ENCODE results near the gene LY9.

Gene LY9, protein sequence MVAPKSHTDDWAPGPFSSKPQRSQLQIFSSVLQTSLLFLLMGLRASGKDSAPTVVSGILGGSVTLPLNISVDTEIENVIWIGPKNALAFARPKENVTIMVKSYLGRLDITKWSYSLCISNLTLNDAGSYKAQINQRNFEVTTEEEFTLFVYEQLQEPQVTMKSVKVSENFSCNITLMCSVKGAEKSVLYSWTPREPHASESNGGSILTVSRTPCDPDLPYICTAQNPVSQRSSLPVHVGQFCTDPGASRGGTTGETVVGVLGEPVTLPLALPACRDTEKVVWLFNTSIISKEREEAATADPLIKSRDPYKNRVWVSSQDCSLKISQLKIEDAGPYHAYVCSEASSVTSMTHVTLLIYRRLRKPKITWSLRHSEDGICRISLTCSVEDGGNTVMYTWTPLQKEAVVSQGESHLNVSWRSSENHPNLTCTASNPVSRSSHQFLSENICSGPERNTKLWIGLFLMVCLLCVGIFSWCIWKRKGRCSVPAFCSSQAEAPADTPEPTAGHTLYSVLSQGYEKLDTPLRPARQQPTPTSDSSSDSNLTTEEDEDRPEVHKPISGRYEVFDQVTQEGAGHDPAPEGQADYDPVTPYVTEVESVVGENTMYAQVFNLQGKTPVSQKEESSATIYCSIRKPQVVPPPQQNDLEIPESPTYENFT

DNA sequence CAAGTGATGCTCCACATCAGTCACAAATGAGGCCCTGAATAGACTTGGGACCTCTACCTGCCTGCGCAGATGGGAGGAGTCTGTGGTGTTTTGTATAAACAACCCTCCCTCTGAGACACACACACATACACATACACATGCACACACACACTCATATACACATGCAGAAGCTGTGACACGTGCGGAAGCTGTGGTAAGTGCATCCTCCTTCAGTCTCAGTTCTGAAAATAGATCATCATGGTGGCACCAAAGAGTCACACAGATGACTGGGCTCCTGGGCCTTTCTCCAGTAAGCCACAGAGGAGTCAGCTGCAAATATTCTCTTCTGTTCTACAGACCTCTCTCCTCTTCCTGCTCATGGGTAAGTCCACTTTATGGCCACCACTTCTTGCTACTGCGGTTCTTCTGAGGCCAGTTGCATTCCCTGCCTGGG lies at the start of gene LY9:
Gene LY9, plus strand, starts transcription at position 224 of the 433 bp plus-strand sequence. Its CDS starts 14 bp downstream, at position 238.
- no peak within 1 kb of the TSS for H3K9ac ChIP-seq (ENCODE audit: low read depth, low read length, poor library complexity, severe bottlenecking)
- H3K4me3 ChIP-seq (ENCODE audit: low read length, poor library complexity, severe bottlenecking) = no peak within 1 kb of the TSS
- H3K9me2 ChIP-seq (replicated peaks; ENCODE audit: low read depth, low read length) = no peaks in the 10 kb centered on the region
- TF ChIP-seq, protein P1, sequence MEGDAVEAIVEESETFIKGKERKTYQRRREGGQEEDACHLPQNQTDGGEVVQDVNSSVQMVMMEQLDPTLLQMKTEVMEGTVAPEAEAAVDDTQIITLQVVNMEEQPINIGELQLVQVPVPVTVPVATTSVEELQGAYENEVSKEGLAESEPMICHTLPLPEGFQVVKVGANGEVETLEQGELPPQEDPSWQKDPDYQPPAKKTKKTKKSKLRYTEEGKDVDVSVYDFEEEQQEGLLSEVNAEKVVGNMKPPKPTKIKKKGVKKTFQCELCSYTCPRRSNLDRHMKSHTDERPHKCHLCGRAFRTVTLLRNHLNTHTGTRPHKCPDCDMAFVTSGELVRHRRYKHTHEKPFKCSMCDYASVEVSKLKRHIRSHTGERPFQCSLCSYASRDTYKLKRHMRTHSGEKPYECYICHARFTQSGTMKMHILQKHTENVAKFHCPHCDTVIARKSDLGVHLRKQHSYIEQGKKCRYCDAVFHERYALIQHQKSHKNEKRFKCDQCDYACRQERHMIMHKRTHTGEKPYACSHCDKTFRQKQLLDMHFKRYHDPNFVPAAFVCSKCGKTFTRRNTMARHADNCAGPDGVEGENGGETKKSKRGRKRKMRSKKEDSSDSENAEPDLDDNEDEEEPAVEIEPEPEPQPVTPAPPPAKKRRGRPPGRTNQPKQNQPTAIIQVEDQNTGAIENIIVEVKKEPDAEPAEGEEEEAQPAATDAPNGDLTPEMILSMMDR (conservative IDR thresholded peaks at IDR 0.05; ENCODE audit: low read length) = no peak
- no peak for TF ChIP-seq EZH2phosphoT487 (IDR thresholded peaks at IDR 0.05; ENCODE audit: borderline replicate concordance)
- no peaks in the 10 kb centered on the region for H3K36me3 ChIP-seq (ENCODE audit: insufficient read depth, low read length)
- 0 out of 2 replicates have a peak within 1 kb of the TSS, but pooled peaks have one; percentile 0 for H2AFZ ChIP-seq (ENCODE audit: low read length)
- no peaks in the 10 kb centered on the region for H3F3A ChIP-seq (ENCODE audit: low read depth)
- no peaks in the 10 kb centered on the region for H4K20me1 ChIP-seq (ENCODE audit: insufficient read depth, low read length, poor library complexity, severe bottlenecking)
- H3K79me2 ChIP-seq (ENCODE audit: insufficient read depth, low read length) = no peaks in the 10 kb centered on the region
- H3K4me1 ChIP-seq (ENCODE audit: insufficient read depth, low read length, poor library complexity, severe bottlenecking) = peaks cover 19% of the 10 kb centered on the region
- no peaks in the 10 kb centered on the region for H3K27me3 ChIP-seq (ENCODE audit: insufficient read depth, low read length, poor library complexity, severe bottlenecking)
- no peak within 1 kb of the TSS for H3K4me2 ChIP-seq (ENCODE audit: low read depth, low read length, poor library complexity, severe bottlenecking)
- H3K9me3 ChIP-seq (ENCODE audit: insufficient read depth, low read depth, low read length) = no peaks in the 10 kb centered on the region

DNA sequence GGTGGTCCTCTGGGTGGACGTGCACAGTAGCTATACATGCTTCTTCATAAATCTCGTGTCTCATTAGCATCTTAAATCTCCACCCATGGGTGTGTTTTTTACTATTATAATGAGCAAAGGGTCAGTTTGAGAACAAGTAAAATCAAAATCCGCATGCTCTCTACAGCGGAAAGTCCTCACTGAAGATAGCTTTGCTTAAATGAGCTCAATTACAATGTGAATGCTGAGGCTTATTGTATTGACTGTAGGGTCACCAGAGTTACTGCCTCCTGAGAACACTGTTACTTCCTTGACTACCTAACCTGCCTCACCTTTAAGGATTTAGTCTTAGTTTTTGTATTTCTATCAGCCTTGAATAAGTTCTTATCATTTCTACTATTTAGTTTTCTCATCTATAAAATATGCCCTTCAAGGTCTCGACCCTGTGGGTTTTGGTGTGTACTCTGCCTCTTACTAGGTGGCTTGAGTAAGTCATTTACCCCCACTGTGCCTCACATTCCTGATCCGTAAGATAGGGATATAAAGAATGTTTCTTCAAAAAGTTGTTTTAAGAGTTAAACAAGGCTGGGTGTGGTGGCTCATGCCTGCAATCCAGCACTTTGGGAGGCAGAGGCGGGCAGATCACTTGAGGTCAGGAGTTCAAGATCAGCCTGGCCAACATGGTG lies 49.0 kb upstream of the LY9 start:
- Histone ChIP-seq H3K4me1 (ENCODE audit: insufficient read depth, low read length, poor library complexity, severe bottlenecking) (no peaks in the 10 kb centered on the region), H4K20me1 (ENCODE audit: insufficient read depth, low read length, poor library complexity, severe bottlenecking) (no peaks in the 10 kb centered on the region), H3K36me3 (ENCODE audit: insufficient read depth, low read length) (no peaks in the 10 kb centered on the region), H3K9ac (ENCODE audit: low read depth, low read length, poor library complexity, severe bottlenecking) (no peak overlapping the region), H3K9me3 (ENCODE audit: insufficient read depth, low read depth, low read length) (no peaks in the 10 kb centered on the region), H3K4me3 (ENCODE audit: low read length, poor library complexity, severe bottlenecking) (no peak overlapping the region), H2AFZ (ENCODE audit: low read length) (no peak overlapping the region), H3F3A (ENCODE audit: low read depth) (no peaks in the 10 kb centered on the region), H3K27me3 (ENCODE audit: insufficient read depth, low read length, poor library complexity, severe bottlenecking) (no peaks in the 10 kb centered on the region), H3K4me2 (ENCODE audit: low read depth, low read length, poor library complexity, severe bottlenecking) (no peak overlapping the region), H3K9me2 (replicated peaks; ENCODE audit: low read depth, low read length) (no peaks in the 10 kb centered on the region), H3K79me2 (ENCODE audit: insufficient read depth, low read length) (no peaks in the 10 kb centered on the region)
- TF ChIP-seq EZH2phosphoT487 (IDR thresholded peaks at IDR 0.05; ENCODE audit: borderline replicate concordance) = no peak
- TF ChIP-seq, protein P1 (conservative IDR thresholded peaks at IDR 0.05; ENCODE audit: low read length) = no peak

DNA sequence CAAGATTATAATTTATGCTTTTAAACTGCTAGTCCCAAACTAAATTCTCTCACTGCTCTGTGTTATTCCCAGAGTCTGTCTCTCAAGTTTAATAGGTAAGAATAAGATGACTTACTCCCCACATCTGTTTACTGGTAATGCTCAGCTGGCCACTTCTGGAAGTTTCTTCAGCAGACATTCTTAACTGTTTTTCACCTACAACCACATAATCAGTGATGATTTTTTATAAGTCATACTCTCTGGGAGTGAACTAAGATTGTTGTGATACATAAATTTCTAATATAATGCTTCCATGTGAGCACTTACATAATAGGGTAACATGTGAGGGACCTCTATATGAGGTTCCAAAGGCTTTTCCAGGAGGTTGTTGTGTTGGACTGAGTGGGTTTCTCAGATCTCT lies 48.3 kb upstream of the LY9 start:
- Histone ChIP-seq H3K4me2 (ENCODE audit: low read depth, low read length, poor library complexity, severe bottlenecking) (no peak overlapping the region), H3K4me3 (ENCODE audit: low read length, poor library complexity, severe bottlenecking) (no peak overlapping the region), H3K36me3 (ENCODE audit: insufficient read depth, low read length) (no peaks in the 10 kb centered on the region), H3K9me3 (ENCODE audit: insufficient read depth, low read depth, low read length) (no peaks in the 10 kb centered on the region), H3K27me3 (ENCODE audit: insufficient read depth, low read length, poor library complexity, severe bottlenecking) (no peaks in the 10 kb centered on the region), H3K9ac (ENCODE audit: low read depth, low read length, poor library complexity, severe bottlenecking) (no peak overlapping the region), H4K20me1 (ENCODE audit: insufficient read depth, low read length, poor library complexity, severe bottlenecking) (no peaks in the 10 kb centered on the region), H3K4me1 (ENCODE audit: insufficient read depth, low read length, poor library complexity, severe bottlenecking) (no peaks in the 10 kb centered on the region), H3K79me2 (ENCODE audit: insufficient read depth, low read length) (no peaks in the 10 kb centered on the region), H3K9me2 (replicated peaks; ENCODE audit: low read depth, low read length) (no peaks in the 10 kb centered on the region), H3F3A (ENCODE audit: low read depth) (no peaks in the 10 kb centered on the region), H2AFZ (ENCODE audit: low read length) (no peak overlapping the region)
- TF ChIP-seq, protein P1 (conservative IDR thresholded peaks at IDR 0.05; ENCODE audit: low read length) = no peak
- no peak for TF ChIP-seq EZH2phosphoT487 (IDR thresholded peaks at IDR 0.05; ENCODE audit: borderline replicate concordance)

Measured in Loucy (cell line).